Skeletal muscle tissue (tissue), 4 donors: Measurements from ENCODE around the gene VKORC1. TPM values are rescaled to one million over a fixed set of nuclear protein-coding genes. Genes with fewer than 3 reads are reported as not detected.

Source experiments
- H3K27ac ChIP-seq: one replicate; pipeline ENCODE4 v1.7.0; 2013; ENCODE audit warnings: mild to moderate bottlenecking, low read depth, low read length, inconsistent platforms
- H3K27me3 ChIP-seq, 3 donors: one replicate each; pipeline ENCODE4 v1.7.0; 2013; ENCODE audit warnings: low read length in 3 of 3; ENCODE audit not compliant: control insufficient read depth in 3 of 3, insufficient read depth in 3 of 3
- H3K36me3 ChIP-seq, 3 donors: one replicate each; pipeline ENCODE4 v1.7.0; 2013; ENCODE audit warnings: low read length in 3 of 3; ENCODE audit not compliant: control insufficient read depth in 3 of 3, insufficient read depth in 3 of 3
- H3K4me1 ChIP-seq, 3 donors: one replicate each; pipeline ENCODE4 v1.7.0; 2013; ENCODE audit warnings: low read length in 3 of 3, mild to moderate bottlenecking in 3 of 3; ENCODE audit not compliant: control insufficient read depth in 3 of 3, insufficient read depth in 3 of 3
- H3K4me3 ChIP-seq, 3 donors: one replicate each; pipeline ENCODE4 v1.7.0; 2013; ENCODE audit warnings: low read length in 3 of 3
- H3K9ac ChIP-seq, 3 donors: one replicate each; pipeline ENCODE4 v1.7.0; 2013; ENCODE audit warnings: low read length in 3 of 3, mild to moderate bottlenecking in 3 of 3, moderate library complexity in 2 of 3, low read depth in 1 of 3
- H3K9me3 ChIP-seq, 3 donors: one replicate each; pipeline ENCODE4 v1.7.0; 2013; ENCODE audit warnings: low read length in 3 of 3; ENCODE audit not compliant: control insufficient read depth in 3 of 3
- total RNA-seq: library from RNA; depleted of rRNA; stranded (reverse); fragments of >200 nt; gene quantifications from one replicate; pipeline ENCODE4 v1.2.3, GENCODE V29; 2014
- donor health status: Osteomylitis.

Gene VKORC1
- total RNA-seq, 1 donor from 2014 or later = 34.4 TPM

- H3K36me3 ChIP-seq = peaks cover 23 to 31% (median 24%) of the 10 kb centered on the region in 3 donors
- H3K4me3 ChIP-seq = no peak overlapping the region
- no peak overlapping the region for H3K27ac ChIP-seq
These were observed 5.4 kb downstream of the VKORC1 start for GRCh38 chr16:31089199-31089598.

DNA sequence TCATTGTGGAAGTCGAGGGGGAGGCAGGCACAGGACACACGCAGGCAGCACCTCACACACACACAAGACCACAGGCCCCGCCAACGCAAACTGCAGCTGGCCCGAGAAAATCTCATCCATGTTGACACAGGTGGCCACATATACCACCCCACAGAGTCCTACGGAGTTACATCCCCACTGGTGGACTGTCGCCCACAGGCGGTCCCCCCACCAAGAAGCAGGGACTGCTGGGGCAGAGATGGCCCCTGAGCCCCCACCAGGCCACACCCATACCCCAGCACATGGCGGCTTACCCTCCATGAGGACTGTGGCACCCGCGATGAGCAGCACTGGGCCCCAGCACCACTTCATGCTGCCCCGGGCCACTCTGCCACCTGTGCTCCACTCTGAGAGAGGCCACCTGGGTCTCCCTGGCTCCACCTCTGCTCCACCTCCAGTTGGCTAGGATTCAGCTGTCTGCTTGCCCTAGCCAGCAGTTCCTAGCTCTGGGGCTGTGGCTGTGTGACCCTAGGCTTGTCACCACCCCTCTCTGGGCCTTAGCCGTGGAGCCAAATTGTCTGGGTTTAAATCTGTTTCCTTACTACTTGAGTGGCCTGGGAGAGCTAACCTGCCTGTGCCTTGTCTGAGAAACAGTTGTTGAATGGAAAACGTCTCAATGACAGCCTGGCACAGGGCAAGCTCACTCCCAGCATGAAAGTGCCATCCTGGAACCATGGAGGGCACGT is 6.0 kb downstream of the VKORC1 start, which contains the start of gene PRSS53:
TSS of gene PRSS53 (minus strand) at position 485 of the 725 bp plus-strand sequence. CDS start at position 351, 134 bp downstream.
- H3K9ac ChIP-seq = peak within 1 kb of the TSS in 1 of 3 donors; percentile 8
- H3K4me1 ChIP-seq = peaks cover 3 to 9% (median 7%) of the 10 kb centered on the region in 3 donors
- no peaks in the 10 kb centered on the region for H3K27me3 ChIP-seq
- H3K4me3 ChIP-seq = no peak within 1 kb of the TSS
- H3K27ac ChIP-seq = no peak within 1 kb of the TSS
- H3K9me3 ChIP-seq = no peaks in the 10 kb centered on the region
- peaks cover 24 to 35% (median 25%) of the 10 kb centered on the region in 3 donors for H3K36me3 ChIP-seq

More at GRCh38 chr16:31089199-31089598, 5.4 kb downstream of the VKORC1 start:
- no peaks in the 10 kb centered on the region for H3K27me3 ChIP-seq
- peak overlapping the region in 1 of 3 donors; percentile 8 for H3K9ac ChIP-seq
- H3K4me1 ChIP-seq = peaks cover 8 to 13% (median 11%) of the 10 kb centered on the region in 3 donors
- H3K9me3 ChIP-seq = no peaks in the 10 kb centered on the region

DNA sequence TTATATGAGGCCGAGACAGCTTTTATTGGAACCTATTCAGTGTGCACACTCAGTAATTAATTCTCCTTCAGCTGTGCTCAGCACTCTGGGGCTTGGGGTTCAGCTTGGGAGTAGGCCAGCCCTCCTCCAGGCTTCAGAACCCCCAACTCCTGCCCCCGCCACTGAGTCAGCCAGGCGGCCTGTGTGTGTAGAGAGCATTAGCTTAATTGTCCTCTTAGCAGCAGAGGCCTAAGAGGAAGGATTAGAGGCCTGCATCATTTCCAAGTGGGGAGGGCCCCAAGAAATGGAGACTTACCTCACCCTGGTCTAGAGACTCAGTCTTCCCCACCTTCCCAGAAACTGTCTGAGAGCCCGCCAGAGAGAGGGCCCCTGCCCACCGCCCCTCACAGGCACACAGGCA is 6.6 kb downstream of the VKORC1 start:
- no peaks in the 10 kb centered on the region for H3K9me3 ChIP-seq

DNA sequence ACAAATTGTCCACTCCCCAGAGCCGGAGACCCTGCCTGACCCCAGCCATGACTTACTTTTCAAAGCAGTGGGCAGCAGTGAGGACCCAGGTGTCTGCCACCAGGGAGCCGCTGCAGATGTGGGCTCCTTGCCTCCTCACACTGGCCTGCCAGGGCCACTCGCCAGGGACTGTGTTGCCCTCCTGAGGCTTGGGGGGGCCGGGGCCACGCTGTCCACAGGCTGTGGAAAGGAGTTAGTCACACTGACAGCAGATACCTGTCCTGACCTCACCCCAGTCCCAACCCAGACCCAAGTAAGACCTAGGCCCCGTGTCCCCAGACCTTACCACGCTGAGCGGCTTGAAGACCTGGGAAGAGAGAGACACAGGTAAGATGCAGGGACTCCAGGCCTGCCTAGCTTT is 7.1 kb downstream of the VKORC1 start:
- no peak overlapping the region for H3K27ac ChIP-seq
- H3K36me3 ChIP-seq = peaks cover 24 to 40% (median 25%) of the 10 kb centered on the region in 3 donors
- H3K4me1 ChIP-seq = peaks cover 0 to 5% (median 0%) of the 10 kb centered on the region in 3 donors

More for the DNA sequence above, 6.6 kb downstream of the VKORC1 start:
- Histone ChIP-seq H3K4me3 (no peak overlapping the region), H3K9ac (no peak overlapping the region), H3K36me3 (peaks cover 24 to 40% (median 25%) of the 10 kb centered on the region in 3 donors), H3K4me1 (peaks cover 0 to 5% (median 3%) of the 10 kb centered on the region in 3 donors), H3K27ac (no peak overlapping the region), H3K27me3 (no peaks in the 10 kb centered on the region)

GRCh38 chr16:31086629-31086906 is 8.0 kb downstream of the VKORC1 start:
- H3K36me3 ChIP-seq = peaks cover 27 to 44% (median 30%) of the 10 kb centered on the region in 3 donors
- H3K27ac ChIP-seq = no peak overlapping the region
- H3K27me3 ChIP-seq = no peaks in the 10 kb centered on the region
- H3K9ac ChIP-seq = no peak overlapping the region
- no peaks in the 10 kb centered on the region for H3K9me3 ChIP-seq
- peaks cover 5 to 6% (median 5%) of the 10 kb centered on the region in 3 donors for H3K4me1 ChIP-seq
- no peak overlapping the region for H3K4me3 ChIP-seq

More for the DNA sequence above, 7.1 kb downstream of the VKORC1 start:
- Histone ChIP-seq H3K27me3 (no peaks in the 10 kb centered on the region), H3K9me3 (no peaks in the 10 kb centered on the region), H3K9ac (no peak overlapping the region), H3K4me3 (no peak overlapping the region)

DNA sequence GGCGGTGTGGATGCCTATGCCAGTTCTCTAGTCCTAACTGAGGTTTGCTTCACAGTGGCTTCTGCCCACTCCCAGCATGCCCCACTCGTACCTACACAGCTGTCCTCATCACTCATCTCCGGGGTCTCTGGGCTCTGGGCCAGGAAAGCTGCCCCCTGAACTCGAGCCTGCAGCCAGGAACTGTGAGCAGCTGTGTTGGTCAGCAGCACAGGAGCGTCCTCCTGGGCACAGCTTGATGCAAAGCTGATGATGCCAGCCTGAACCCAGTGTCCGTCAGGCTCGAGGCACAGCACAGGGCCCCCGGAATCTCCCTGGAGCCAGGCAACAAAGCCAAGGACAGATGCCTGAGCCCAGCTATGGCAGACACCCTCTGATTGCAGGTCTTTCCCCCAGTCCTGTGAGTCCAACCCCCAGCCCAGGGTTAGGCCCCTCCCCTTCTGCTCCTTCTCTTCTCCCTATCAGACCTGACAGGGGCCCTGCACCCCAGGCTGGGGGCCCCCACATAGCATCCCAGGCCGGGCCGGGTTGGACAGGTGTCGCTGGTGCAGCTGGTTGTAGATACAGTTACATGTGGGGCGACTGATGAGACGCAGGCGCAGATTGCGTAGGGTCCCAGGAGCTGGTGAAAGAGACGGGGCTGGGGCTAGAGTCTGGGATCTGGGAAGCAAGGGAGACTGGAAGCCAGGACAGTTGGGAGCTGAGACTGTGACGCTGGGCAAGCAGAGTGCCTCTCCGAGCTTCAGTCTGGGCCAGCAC is 8.5 kb downstream of the VKORC1 start:
- no peak overlapping the region for H3K9ac ChIP-seq
- no peaks in the 10 kb centered on the region for H3K9me3 ChIP-seq
- peaks cover 27 to 44% (median 31%) of the 10 kb centered on the region in 3 donors for H3K36me3 ChIP-seq
- H3K4me3 ChIP-seq = no peak overlapping the region
- peaks cover 5 to 6% (median 5%) of the 10 kb centered on the region in 3 donors for H3K4me1 ChIP-seq
- no peaks in the 10 kb centered on the region for H3K27me3 ChIP-seq
- H3K27ac ChIP-seq = no peak overlapping the region

- Histone ChIP-seq H3K27ac (no peak overlapping the region), H3K27me3 (no peaks in the 10 kb centered on the region), H3K4me1 (peaks cover 5 to 6% (median 5%) of the 10 kb centered on the region in 3 donors), H3K4me3 (no peak overlapping the region), H3K36me3 (peaks cover 27 to 44% (median 31%) of the 10 kb centered on the region in 3 donors), H3K9me3 (no peaks in the 10 kb centered on the region), H3K9ac (no peak overlapping the region)
These were observed 9.2 kb downstream of the VKORC1 start for GRCh38 chr16:31085411-31085810.

GRCh38 chr16:31084584-31085302 is 9.9 kb downstream of the VKORC1 start:
- no peaks in the 10 kb centered on the region for H3K9me3 ChIP-seq
- H3K27ac ChIP-seq = no peak overlapping the region
- no peaks in the 10 kb centered on the region for H3K27me3 ChIP-seq
- H3K4me1 ChIP-seq = peaks cover 5 to 6% (median 5%) of the 10 kb centered on the region in 3 donors
- H3K9ac ChIP-seq = no peak overlapping the region
- no peak overlapping the region for H3K4me3 ChIP-seq
- peaks cover 31 to 50% (median 36%) of the 10 kb centered on the region in 3 donors for H3K36me3 ChIP-seq

GRCh38 chr16:31083981-31084380 is 10.6 kb downstream of the VKORC1 start:
- Histone ChIP-seq H3K9ac (no peak overlapping the region), H3K4me1 (peaks cover 5 to 6% (median 5%) of the 10 kb centered on the region in 3 donors), H3K9me3 (no peaks in the 10 kb centered on the region), H3K27me3 (no peaks in the 10 kb centered on the region), H3K27ac (no peak overlapping the region), H3K4me3 (no peak overlapping the region), H3K36me3 (peaks cover 36 to 54% (median 43%) of the 10 kb centered on the region in 3 donors)
